Vagina (tissue), 2 donors: ENCODE measurements around the gene L3MBTL1. TPM values are rescaled to one million over a fixed set of nuclear protein-coding genes. Genes with fewer than 3 reads are reported as not detected.

ENCODE experiments used
- DNase-seq, 2 donors: peaks; one replicate each; pipeline ENCODE4 v3.0.0-alpha.2; 2017; ENCODE audit errors: extremely low spot score in 2 of 2
- H3K27ac ChIP-seq: fragments of 200-600 bp; sonication (generic); one replicate; pipeline ENCODE4 v1.5.1; 2019
- H3K27me3 ChIP-seq: fragments of 200-600 bp; sonication (generic); one replicate; pipeline ENCODE4 v1.5.1; 2019
- H3K36me3 ChIP-seq, 2 donors: fragments of 200-600 bp; sonication (generic); one replicate each; pipeline ENCODE4 v1.5.1; 2017 to 2019
- H3K4me1 ChIP-seq: fragments of 200-600 bp; sonication (generic); one replicate; pipeline ENCODE4 v1.5.1; 2019
- H3K4me3 ChIP-seq, 2 donors: fragments of 200-600 bp; sonication (generic); 1 replicate in 1 of 2; 2 replicates in 1 of 2; pipeline ENCODE4 v1.5.1; 2016 to 2019
- H3K9me3 ChIP-seq: fragments of 200-600 bp; sonication (generic); one replicate; pipeline ENCODE4 v1.5.1; 2019
- POLR2A ChIP-seq, 2 donors: fragments of 450-650 bp; IDR thresholded peaks; one replicate each; pipeline ENCODE4 v1.6.1; 2017; ENCODE audit warnings: antibody characterized with exemption in 2 of 2, mild to moderate bottlenecking in 2 of 2, moderate library complexity in 2 of 2
- POLR2AphosphoS5 ChIP-seq, 2 donors: sonication (generic); formaldehyde crosslinking; IDR thresholded peaks; one replicate each; pipeline ENCODE4 v1.9.0; 2017; ENCODE audit warnings: antibody characterized with exemption in 2 of 2, mild to moderate bottlenecking in 2 of 2, low read depth in 1 of 2; ENCODE audit not compliant: insufficient read depth in 1 of 2
- intact Hi-C: fragments of 100-400 bp; cut with DNase I; formaldehyde crosslinking; loops from one replicate; pipeline ENCODE4 v1.15.1; 2023
- total RNA-seq: library from RNA; depleted of rRNA; stranded (reverse); fragments of >200 nt; gene quantifications from one replicate; pipeline ENCODE4 v1.2.3, GENCODE V29; 2016
- TF ChIP-seq, protein P1 (sequence below), 3 experiments: fragments of 450-650 bp in 2 of 3; fragments of 200-600 bp in 1 of 3; sonication (generic) in 1 of 3; IDR thresholded peaks; one replicate each; pipeline ENCODE4 v1.5.1; 2017 to 2019; ENCODE audit warnings: antibody characterized with exemption in 3 of 3, mild to moderate bottlenecking in 2 of 3, moderate library complexity in 2 of 3

L3MBTL1 gene
- total RNA-seq, 1 donor from 2014 or later = 20.9 TPM

GRCh38 chr20:43545837-43546578, 38.5 kb downstream of the L3MBTL1 start:
- Histone ChIP-seq H3K4me1 (no peaks in the 10 kb centered on the region), H3K9me3 (no peaks in the 10 kb centered on the region), H3K27me3 (no peaks in the 10 kb centered on the region), H3K36me3 (peaks cover 0 to 4% of the 10 kb centered on the region in 2 donors), H3K27ac (no peak overlapping the region), H3K4me3 (no peak overlapping the region)
- DNase-seq = no peak
- intact Hi-C loops = no loop called here
- TF ChIP-seq POLR2AphosphoS5 (IDR thresholded peaks at IDR 0.05; ENCODE audit: insufficient read depth in 1 of 2, low read depth in 1 of 2) = no peak
- no peak for TF ChIP-seq POLR2A (IDR thresholded peaks at IDR 0.05)
- TF ChIP-seq, protein P1, sequence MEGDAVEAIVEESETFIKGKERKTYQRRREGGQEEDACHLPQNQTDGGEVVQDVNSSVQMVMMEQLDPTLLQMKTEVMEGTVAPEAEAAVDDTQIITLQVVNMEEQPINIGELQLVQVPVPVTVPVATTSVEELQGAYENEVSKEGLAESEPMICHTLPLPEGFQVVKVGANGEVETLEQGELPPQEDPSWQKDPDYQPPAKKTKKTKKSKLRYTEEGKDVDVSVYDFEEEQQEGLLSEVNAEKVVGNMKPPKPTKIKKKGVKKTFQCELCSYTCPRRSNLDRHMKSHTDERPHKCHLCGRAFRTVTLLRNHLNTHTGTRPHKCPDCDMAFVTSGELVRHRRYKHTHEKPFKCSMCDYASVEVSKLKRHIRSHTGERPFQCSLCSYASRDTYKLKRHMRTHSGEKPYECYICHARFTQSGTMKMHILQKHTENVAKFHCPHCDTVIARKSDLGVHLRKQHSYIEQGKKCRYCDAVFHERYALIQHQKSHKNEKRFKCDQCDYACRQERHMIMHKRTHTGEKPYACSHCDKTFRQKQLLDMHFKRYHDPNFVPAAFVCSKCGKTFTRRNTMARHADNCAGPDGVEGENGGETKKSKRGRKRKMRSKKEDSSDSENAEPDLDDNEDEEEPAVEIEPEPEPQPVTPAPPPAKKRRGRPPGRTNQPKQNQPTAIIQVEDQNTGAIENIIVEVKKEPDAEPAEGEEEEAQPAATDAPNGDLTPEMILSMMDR (IDR thresholded peaks at IDR 0.05) = no peak

- no peak for DNase-seq
- Histone ChIP-seq H3K9me3 (no peaks in the 10 kb centered on the region), H3K27ac (no peak overlapping the region), H3K27me3 (no peaks in the 10 kb centered on the region), H3K4me1 (no peaks in the 10 kb centered on the region), H3K4me3 (no peak overlapping the region), H3K36me3 (peaks cover 0 to 4% of the 10 kb centered on the region in 2 donors)
- intact Hi-C loops = no loop called here
- TF ChIP-seq, protein P1 (IDR thresholded peaks at IDR 0.05) = no peak
- TF ChIP-seq POLR2A (IDR thresholded peaks at IDR 0.05) (no peak), POLR2AphosphoS5 (IDR thresholded peaks at IDR 0.05; ENCODE audit: insufficient read depth in 1 of 2, low read depth in 1 of 2) (no peak)
Observed at GRCh38 chr20:43548273-43548880, 40.9 kb downstream of the L3MBTL1 start.

- no peaks in the 10 kb centered on the region for H3K4me1 ChIP-seq
- no peak for DNase-seq
- no peak overlapping the region for H3K4me3 ChIP-seq
- no peak for TF ChIP-seq POLR2A (IDR thresholded peaks at IDR 0.05)
- TF ChIP-seq, protein P1 (IDR thresholded peaks at IDR 0.05) = no peak
- no peak for TF ChIP-seq POLR2AphosphoS5 (IDR thresholded peaks at IDR 0.05; ENCODE audit: insufficient read depth in 1 of 2, low read depth in 1 of 2)
- no peak overlapping the region for H3K27ac ChIP-seq
- peaks cover 0 to 4% of the 10 kb centered on the region in 2 donors for H3K36me3 ChIP-seq
- H3K9me3 ChIP-seq = no peaks in the 10 kb centered on the region
- intact Hi-C loops = no loop called here
- H3K27me3 ChIP-seq = no peaks in the 10 kb centered on the region
Observed at GRCh38 chr20:43549416-43550065, 42.0 kb downstream of the L3MBTL1 start.

DNA sequence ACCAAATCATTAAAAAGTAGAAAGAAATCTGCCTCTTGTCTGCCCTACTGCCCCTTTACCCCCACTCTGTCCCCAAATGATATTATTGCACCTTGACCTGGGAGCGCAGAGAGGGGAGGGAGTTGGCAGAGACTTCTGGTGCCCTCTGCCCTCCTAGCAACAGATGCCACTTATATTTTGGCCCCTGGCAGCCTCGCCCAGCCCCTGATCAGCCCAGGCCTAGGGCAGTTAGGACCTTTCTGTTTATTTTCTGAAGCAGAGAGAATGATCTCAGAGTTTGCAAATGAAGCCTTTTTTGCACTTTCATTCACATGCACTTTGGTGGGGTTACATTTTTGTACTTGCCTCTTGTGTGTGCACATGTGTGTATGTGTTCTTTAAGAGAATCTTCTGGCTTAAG, 43.0 kb downstream of the L3MBTL1 start:
- no peak for DNase-seq
- no peak overlapping the region for H3K4me3 ChIP-seq
- no peak for TF ChIP-seq POLR2A (IDR thresholded peaks at IDR 0.05)
- TF ChIP-seq, protein P1 (IDR thresholded peaks at IDR 0.05) = no peak
- TF ChIP-seq POLR2AphosphoS5 (IDR thresholded peaks at IDR 0.05; ENCODE audit: insufficient read depth in 1 of 2, low read depth in 1 of 2) = no peak
- H3K9me3 ChIP-seq = no peaks in the 10 kb centered on the region
- H3K36me3 ChIP-seq = peaks cover 0 to 4% of the 10 kb centered on the region in 2 donors
- intact Hi-C loops = no loop called here
- no peaks in the 10 kb centered on the region for H3K27me3 ChIP-seq
- H3K4me1 ChIP-seq = no peaks in the 10 kb centered on the region
- H3K27ac ChIP-seq = no peak overlapping the region
